ENCODE results near the gene TXNDC5. TPM values are rescaled to one million over a fixed set of nuclear protein-coding genes. Genes with fewer than 3 reads are reported as not detected.
"Not testable (repeated sequence)": the region's sequence is repeated elsewhere in the genome, so short reads cannot be mapped to it uniquely, and the experiment has no call there.

TXNDC5 gene
- total RNA-seq, 1 donor from 2014 or later = 39.5 TPM

DNA sequence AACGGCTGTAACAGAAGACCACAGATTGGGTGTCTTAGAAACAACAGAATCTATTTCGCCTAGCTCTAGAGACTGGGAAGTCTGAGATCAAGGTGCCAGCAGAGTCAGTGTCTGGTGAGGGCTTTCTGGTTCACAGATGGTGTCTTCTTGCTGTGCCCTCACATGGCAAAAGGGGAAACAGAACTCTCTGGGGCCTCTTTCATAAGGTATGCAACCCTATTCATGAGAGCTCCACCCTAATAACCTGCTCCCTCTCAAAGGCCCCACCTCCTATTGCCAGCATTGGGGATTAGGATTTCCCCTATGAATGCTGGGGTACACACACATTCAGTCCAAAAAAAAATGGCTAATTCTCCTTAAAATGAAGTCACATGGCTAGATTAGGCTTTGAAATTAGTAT lies 10.0 kb downstream of the TXNDC5 start:
- DNase-seq (no peak), ATAC-seq (ENCODE audit: poor library complexity) (no peak)
- intact Hi-C loops (cut with DNase I) = no loop called here

GRCh38 chr6:7899889-7900213 lies 10.7 kb downstream of the TXNDC5 start:
- ATAC-seq (ENCODE audit: poor library complexity) = no peak
- intact Hi-C loops (cut with DNase I) = no loop called here
- no peak for DNase-seq

GRCh38 chr6:7899101-7899888 lies 11.3 kb downstream of the TXNDC5 start:
- ATAC-seq (ENCODE audit: poor library complexity) (no peak), DNase-seq (no peak)
- intact Hi-C loops (cut with DNase I) = no loop called here

DNA sequence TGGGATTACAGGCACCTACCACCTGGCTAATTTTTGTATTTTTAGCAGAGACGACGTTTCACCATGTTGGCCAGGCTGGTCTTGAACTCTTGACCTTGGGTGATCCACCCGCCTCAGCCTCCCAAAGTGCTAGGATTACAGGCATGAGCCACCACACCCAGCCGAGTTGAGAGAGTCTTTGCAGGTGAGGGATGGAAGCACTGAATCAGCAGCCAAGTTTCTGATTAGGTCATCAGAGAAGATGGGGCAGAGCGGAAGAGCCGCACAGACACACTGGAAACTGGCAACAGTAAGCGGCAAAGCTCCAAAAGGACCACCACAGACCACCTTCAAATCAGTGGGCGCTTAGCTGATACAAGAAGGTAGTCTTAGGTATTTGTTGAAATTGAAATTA lies 12.4 kb downstream of the TXNDC5 start:
- intact Hi-C loops (cut with DNase I); DNase-seq; ATAC-seq (ENCODE audit: poor library complexity): not testable (repeated sequence)

GRCh38 chr6:7897461-7898192 lies 13.0 kb downstream of the TXNDC5 start:
- ATAC-seq (ENCODE audit: poor library complexity) (no peak), DNase-seq (no peak)
- intact Hi-C loops (cut with DNase I) = no loop called here

- intact Hi-C loops (cut with DNase I) = no loop called here
- ATAC-seq (ENCODE audit: poor library complexity) = peak; percentile 53
- no peak for DNase-seq
These were observed 14.1 kb downstream of the TXNDC5 start for GRCh38 chr6:7896465-7896987.

GRCh38 chr6:7895125-7895423 lies 15.5 kb downstream of the TXNDC5 start:
- no peak for DNase-seq
- no peak for ATAC-seq (ENCODE audit: poor library complexity)
- intact Hi-C loops (cut with DNase I) = no loop called here

DNA sequence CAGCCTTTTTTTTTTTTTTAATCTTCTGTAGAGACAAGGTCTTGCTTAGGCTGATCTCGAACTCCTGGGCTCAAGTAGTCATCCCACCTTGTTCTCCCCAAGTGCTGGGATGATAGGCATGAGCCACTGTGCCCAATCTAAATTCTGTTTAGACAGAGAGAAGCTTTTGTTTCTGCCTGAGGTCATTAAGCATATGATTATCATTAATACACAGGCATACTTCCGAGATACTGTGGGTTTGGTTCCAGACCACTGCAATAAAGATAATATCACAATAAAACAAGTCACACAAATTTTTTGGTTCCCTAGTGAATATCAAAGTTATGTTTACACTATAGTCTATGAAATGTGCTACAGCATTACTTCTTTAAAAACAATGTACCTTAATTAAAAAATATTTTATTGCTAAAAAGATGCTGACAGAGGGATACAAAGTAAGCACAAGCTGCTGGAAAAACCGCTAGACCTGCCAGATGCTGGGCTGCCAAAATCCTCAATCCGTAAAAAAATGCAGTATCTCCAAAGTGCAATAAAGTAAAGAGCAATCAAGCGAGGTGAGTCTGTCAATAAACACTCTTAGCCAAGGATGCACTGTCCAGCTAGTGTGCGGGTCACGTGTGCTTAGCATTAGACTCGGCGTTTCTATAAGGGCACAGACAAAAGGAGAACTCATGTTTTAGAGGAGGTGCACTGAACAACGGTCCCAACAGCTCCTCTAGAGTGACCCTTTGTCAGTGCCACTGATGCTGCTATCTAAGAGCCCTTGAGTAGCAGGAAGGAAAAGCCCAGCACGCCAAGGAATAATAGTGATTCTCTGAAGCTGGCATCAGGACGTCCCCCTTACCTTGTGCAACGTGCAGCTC lies 16.1 kb downstream of the TXNDC5 start:
- no peak for ATAC-seq (ENCODE audit: poor library complexity)
- DNase-seq = no peak
- intact Hi-C loops (cut with DNase I) = no loop called here

DNA sequence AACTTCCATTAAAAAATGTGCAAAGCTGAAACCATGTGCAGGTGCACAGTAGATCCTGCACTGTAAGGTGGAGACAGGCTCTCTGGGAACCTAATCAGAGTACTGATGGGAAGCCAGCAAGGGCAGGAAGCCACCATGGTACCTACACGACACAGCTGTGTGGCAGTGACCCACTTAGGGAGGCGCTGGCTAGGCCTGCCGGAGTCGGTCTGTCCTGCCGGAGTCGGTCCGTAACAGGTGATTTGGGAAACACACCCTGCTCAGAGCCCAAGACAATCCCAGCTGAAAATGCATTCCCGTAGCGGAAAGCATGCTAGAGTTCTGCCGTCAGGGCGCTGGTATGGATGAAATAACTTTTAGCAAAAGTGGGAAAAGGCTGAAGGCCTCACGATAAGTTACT lies 17.2 kb downstream of the TXNDC5 start:
- ATAC-seq (ENCODE audit: poor library complexity) = no peak
- no peak for DNase-seq
- intact Hi-C loops (cut with DNase I) = no loop called here

DNA sequence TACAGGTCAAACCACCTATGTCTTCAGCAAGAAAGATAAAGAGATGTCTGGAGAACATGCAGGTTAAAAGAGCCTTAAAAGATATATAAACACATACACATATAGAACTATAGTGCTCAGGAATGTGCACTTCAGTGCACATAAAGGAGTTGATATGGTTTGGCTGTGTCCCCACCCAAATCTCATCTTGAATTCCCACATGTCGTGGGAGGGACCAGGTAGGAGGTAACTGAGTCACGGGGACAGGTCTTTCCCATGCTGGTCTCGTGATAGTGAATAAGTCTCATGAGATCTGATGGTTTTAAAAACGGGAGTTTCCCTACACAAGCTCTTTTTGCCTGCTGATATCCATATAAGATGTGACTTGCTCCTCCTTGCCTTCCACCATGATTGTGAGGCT lies 18.2 kb downstream of the TXNDC5 start:
- DNase-seq; ATAC-seq (ENCODE audit: poor library complexity); intact Hi-C loops (cut with DNase I): not testable (repeated sequence)

DNA sequence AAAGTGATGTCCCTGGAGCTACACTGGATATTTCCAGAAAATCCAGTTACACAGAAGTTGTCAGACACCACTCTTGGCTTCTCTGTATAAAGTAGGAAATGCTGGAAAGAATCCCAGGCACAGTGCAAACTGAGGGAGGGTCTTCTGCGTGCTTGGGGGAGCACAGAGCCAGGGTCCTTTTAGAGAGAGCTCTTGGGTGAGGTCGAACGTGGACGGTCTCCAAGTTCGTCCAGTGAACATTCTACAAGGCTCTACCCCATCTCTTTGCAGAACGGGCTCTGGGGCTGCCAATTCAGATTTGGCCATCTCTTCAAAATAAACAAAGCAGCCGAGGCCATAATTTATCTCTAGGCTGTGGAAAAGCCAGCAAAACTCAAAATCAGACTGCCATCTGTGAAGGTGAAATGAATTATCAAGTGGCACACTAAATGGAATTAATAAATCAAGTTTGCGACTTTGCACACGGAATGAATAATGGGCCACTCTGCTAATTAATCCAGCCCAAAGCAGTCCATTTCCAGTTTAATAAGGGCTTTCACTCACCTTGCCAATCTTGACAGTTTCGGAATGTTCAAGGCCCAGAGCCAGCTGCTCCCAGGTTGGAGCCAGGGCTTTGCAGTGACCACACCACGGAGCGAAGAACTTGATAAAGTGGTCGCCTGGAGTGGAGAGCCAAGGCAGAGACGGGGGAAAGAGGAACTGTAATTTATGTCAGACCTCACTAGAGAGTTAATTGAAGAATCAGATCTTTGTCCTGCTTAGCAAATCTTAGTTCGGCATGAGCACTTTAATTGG lies 19.3 kb downstream of the TXNDC5 start:
- DNase-seq = no peak
- ATAC-seq (ENCODE audit: poor library complexity) = peak; percentile 79
- intact Hi-C loops (cut with DNase I) = no loop called here

DNA sequence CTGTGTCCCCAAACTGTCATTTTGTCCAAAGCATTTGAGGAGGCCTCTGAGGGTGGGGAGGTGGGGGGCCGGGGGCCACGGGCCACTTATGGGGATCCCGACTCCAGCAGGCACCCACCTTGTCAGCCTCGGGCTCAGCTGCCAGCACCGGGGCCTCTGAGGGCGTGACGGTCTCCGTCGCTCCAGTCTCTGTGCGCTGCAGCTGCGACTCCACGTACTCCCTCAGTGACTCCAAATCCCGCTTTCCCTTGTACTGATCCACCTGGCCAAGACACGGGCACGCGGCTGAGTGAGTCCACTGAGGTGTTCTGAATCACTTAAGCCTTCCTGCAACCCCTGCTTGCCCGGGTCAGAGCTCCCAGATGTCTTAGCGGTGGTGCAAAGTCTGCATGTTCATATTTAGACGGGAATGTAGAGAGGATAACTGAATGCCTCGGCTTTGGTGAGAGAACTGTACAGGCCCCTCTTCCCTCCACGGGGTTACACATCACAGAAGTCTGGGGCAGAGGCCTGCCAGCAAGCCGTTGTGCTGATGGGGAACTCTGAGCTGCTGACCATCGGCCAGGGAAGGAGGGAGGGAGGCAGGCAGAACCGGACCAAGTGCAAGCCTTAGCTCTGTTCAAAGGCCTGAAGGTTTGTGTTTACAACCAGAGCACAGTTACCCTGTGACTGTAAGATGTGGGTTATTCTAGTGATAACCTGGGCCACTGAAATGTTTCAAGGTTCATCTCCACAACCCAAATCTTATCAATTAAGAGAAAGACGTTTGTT lies 21.8 kb downstream of the TXNDC5 start:
- intact Hi-C loops (cut with DNase I) = no loop called here
- DNase-seq = no peak
- no peak for ATAC-seq (ENCODE audit: poor library complexity)

DNA sequence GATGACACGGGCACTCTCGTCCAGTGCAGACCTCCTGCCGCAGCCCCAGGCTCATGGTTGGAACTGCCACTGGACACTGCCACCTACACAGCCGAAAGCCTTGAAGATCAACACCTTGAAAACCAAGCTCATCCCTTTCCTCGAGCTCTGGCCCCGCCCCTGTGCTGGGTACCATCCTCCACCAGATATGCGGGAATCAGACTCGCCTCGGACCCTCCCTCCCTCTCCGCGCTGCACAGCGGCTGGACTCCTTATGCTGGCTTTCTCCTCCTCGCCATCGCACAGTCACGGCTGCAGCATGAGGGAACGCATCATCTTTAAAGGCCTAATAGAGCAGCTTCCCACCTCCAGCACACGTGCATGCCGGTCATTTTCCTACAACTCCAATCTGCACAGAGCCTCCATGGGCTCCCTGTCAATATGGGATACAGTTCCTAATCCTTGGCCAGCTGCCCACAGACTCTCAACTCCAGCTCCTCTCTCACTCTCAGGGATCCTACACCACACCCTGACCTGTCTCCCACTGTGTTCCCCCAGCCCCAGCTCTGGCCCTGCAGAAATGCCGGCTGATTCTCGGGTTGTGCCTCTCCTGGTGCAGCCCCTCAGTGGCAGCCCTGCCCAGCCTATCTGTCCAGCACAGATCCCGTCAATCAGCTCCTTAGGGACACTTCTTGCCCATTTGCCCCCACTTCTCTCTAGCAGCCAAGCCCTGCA lies 23.2 kb downstream of the TXNDC5 start:
- intact Hi-C loops (cut with DNase I) = no loop called here
- DNase-seq (no peak), ATAC-seq (ENCODE audit: poor library complexity) (no peak)

DNA sequence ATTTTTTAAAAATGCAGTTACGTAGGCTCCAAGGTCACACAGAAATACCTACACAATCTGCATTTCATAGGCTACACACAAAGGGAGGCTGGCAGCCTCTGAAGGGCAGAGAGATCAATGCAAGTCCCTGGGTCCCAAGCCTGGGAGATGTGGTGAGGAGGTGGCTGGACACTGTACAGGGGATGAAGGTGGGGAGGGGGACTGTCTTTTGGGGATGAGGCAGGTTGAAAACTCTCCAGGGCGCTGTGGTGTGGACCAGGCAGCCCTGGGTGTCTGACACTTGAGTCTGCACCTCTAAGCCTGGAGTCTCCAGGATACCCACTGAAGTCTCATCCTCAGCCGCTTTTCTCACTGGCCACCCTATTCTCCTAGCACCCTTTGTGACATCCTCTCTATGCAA lies 24.5 kb downstream of the TXNDC5 start:
- ATAC-seq (ENCODE audit: poor library complexity) = no peak
- intact Hi-C loops (cut with DNase I) = no loop called here

DNA sequence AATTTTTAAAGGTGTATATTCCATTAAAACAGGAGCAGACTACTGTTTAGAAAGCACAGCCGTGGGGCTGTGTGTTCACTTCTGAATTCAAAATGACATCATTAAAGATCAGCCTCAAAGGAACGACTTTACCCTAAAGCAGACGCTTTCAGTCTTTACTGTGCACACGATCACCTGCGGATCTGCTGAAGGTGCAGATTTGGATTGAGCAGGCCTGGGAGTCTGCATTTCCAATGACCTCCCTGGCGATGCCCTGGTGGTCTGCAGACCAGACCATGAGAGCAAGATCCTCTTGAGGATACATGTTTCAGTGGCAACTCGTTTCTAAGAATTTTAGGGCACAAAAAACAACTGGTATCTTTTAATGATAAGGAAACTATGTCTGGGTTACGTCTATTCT lies 27.2 kb downstream of the TXNDC5 start:
- DNase-seq = no peak
- intact Hi-C loops (cut with DNase I) = no loop called here
- no peak for ATAC-seq (ENCODE audit: poor library complexity)

More for the DNA sequence above, 24.5 kb downstream of the TXNDC5 start:
- no peak for DNase-seq

- intact Hi-C loops (cut with DNase I) = no loop called here
- no peak for DNase-seq
- no peak for ATAC-seq (ENCODE audit: poor library complexity)
These were observed 27.9 kb downstream of the TXNDC5 start for GRCh38 chr6:7882505-7883257.
